ENCODE results near the gene LRRC61.

Gene LRRC61

DNA sequence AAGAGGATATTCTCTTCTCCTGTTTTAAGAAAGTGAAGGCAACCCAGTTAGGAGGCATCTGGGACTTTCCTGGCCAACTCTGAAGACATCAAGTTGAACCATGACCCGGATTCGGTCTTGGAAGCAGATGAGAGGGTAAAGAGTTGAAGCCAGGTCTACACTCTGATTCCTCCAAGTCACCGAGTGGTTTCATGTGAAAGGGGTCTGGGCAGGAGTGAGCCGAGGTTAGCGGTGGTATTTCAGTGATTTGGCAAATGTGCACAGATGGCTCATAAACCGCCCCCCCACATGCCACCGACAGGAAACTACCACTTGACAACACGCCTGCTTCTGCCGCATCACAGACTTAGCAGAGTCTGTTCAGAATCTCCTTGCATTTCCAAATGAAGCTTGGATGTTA, 34.1 kb downstream of the LRRC61 start:
- DNase-seq (ENCODE audit: low spot score), result no peak

DNA sequence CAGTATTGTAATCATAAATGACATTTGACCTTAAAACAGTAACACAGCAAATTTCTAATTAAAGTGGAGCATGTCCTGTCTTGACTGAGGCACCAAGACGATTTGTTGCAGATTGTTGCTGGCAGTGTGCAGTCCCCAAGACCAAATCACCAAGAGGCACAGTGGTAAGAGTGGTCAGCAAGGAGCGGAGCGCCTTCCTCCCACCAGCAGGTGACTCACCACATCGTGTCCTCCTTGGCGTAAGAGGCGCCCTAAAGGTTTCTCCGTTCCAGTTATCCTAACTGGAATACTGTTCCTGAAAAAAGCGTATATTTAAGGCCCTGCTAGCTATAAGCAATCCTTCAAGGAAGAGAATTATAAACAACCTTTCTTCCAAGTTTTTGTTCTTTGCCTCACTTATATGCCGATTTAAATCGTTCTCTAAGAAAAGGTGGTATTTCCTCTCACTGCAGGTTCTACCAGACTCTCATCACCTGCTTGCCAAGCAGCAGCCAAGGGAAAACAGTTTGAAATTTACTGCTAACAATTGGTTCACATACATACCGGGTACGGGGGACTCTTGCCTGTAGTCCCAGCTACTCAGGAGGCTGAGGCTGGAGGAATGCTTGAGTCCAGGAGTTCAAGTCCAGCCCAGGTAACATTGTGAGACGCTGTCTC, 34.7 kb downstream of the LRRC61 start:
- DNase-seq (ENCODE audit: low spot score), result no peak

DNA sequence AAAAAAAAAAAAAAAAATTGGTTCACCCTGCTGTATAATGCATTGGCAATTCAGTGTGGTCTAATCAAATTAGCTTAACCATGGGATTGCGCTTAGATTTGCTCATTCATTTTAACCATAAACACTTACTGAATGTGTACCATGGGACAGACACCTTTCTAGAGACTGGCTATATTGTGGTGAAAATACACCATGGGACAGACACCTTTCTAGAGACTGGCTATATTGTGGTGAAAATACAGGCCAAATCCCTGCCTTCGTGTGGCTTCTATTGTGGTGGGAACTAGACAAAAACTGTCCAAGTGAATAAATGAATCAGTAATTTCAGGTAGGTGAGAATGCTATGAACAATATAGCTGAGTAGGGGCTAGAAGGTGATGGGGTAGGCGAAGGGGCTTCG, 35.3 kb downstream of the LRRC61 start:
- no peak for DNase-seq (ENCODE audit: low spot score)

DNA sequence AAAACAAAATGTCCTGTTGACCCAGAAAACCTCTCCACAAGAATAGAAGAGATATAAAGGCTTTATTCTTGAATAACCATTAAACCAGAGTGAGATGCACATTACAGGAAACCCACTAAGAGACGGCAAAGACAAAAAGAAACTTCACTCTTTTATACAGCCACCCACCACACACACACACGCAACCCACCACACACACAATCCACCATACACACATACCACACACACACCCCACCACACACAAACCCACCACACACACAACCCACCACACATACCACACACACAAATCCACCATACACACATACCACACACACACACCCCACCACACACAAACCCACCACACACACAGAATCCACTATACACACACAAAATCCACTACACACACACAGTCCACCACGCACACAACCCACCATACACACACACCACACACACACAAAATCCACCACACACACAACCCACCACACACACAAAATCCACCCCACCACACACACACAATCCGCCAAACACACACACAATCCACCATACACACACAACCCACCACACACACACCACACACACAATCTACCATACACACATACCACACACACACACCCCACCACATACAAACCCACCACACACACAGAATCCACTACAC, 36.0 kb downstream of the LRRC61 start:
- DNase-seq (ENCODE audit: low spot score), result no peak

DNA sequence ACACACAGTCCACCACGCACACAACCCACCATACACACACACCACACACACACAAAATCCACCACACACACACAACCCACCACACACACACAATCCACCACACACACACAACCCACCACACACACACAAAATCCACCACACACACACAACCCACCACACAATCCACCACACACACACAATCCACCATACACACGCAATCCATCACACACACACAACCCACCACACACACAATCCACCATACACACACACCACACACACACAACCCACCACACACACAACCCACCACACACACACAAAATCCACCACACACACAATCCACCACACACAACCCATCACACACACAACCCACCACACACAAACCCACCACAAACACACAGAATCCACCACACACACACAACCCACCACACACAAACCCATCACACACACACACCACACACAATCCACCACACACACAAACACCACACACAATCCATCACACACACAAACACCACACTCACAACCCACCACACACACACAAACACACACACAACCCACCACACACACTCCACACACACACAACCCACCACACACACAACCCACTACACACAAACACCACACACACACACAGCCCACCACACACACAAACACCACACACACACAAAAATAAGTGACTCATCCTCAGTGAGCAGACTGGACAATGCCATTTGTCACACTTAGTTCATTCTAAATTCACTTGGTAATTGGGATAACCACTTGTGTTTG, 36.6 kb downstream of the LRRC61 start:
- no peak for DNase-seq (ENCODE audit: low spot score)

DNA sequence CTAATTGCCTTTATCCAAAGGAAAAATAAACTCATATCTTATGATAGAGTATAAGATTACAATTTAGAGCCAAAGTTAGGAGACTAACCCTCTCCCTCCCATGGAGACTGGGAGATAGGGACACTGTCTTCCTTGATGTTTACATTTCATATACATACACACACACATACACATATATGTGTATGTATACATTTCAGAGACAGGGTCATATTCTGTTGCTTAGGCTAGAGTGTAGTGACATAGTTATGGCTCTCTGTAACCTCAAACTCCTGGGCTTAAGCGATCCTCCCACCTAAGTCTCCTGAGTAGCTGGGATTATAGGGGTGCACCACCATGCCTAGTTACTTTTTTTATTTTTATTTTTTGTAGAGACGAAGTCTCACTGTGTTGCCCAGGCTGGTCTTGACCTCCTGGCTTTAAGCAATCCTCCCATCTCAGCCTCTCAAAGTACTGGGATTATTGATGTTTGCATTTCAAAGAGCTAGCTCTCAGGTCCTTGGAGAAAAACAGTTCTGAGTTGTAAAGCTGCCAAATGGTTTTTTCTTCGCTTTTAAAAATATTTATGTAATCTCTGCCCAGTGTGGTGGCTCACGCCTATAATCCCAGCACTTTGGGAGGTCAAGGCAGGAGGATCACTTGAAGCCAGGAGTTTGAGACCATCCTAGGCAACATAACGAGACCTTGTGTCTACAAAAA, 37.4 kb downstream of the LRRC61 start:
- DNase-seq (ENCODE audit: low spot score), result no peak

DNA sequence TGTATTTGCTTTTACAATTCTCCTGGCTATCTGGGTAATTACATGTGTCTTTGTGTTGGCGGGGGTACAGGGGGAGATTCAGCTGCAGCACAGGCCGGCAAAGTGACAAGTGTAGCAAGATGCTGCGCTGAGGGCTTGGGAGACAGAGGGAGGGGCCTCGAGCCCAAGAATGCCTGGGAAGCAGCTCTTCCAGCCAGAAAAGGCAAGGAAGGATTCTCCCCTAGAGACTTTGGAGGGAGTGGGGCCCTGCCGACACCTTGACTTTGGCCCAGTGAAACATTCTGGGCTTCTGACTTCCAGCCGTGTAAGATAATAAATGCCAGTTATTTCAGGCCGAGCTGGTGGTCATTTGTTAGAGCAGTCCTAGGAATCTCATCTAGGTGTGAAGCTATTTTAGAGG, 38.2 kb downstream of the LRRC61 start:
- DNase-seq (ENCODE audit: low spot score), result no peak

DNA sequence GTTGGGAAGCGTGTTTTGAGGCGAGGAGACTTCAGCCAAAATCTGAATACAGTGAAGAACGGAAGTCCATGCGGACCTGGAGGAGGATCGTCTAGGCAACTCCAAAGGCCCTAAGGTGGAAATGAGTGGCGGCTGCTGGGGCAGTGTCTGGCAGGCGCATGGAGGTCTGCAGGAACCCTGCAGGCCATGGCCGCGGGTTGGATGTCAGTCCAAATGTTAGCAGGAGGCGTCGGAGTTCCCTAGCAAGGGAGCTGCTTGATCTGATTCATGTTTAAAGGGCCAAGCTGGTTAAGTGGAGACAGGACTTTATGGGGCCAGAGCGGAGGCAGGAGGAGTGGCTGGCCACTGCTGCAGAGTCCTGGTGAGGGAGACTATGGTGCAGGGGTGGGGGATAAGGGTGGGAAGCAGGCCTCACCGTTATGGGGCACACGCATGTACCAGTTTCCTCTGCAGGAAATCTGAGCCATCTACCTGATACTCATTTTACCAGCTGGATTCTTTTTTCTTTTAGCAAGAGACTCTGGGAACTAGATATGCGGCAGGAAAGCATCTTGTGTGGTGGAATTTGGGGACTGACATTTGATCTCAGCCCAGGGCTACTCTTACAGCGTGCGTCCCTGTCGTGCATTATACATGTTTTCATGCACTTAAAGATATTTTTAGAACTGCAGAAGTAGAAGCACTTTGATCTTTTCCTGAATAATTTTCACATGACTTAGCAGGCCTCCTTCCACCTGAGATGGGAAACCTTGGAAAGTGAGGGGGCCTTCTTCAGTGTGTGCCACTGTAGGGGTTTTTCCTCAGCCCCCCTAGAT, 38.9 kb downstream of the LRRC61 start:
- no peak for DNase-seq (ENCODE audit: low spot score)

DNA sequence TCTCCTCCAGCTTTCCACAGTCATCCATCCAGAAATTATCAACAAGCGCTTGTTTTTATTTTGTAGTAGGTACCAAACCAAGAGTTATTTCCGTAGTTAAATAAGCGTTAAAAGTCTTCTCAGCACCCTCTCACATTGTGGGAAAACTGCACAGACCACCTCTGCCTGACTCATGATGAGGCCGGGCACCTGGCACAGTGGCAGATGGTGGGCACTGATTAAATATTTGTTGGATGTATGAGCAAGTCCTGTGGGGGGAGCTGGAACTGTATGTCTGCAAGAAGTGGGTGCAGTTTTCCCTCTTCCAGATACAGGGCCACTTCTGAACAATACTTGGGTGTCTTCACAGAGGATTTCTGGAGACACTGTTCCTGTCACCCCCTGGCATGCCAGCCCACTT, 40.2 kb downstream of the LRRC61 start:
- no peak for DNase-seq (ENCODE audit: low spot score)

DNA sequence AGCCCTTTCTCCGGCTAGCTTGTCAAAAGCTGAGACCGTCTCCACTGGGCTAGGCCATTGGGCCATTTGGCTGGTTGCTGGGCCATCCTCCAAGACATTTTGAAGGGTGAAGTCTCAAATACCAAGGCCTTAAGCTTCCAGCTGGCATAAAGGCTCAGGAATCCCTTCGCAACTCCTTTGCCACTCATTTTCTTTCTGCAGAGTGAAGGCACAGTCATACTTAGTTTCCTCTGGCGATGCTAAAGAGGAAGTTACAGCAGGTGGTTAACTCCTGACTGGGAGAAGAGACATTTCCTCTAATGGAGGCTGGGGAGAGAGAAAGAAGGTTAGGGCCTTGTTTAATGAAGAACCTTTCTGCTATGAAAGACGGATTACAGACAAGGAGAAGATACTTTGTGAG, 40.7 kb downstream of the LRRC61 start:
- no peak for DNase-seq (ENCODE audit: low spot score)

DNA sequence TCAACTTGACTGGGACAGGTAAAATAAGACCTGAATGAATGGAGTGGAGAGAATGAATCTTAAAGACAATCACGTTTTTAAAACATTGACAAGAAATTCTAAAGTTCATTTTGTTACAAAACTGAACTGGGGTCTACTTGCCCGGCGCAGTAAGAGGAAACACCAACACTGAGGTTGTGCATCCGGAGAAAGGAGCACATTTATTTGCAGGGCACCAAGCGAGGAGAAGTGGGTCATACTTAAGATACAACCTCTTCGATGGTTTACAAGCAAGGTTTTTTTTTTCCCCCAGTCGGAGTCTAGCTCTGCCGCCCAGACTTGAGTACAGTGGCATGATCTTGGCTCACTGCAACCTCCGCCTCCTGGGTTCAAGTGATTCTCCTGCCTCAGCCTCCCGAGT, 42.0 kb downstream of the LRRC61 start:
- DNase-seq (ENCODE audit: low spot score), result no peak

DNA sequence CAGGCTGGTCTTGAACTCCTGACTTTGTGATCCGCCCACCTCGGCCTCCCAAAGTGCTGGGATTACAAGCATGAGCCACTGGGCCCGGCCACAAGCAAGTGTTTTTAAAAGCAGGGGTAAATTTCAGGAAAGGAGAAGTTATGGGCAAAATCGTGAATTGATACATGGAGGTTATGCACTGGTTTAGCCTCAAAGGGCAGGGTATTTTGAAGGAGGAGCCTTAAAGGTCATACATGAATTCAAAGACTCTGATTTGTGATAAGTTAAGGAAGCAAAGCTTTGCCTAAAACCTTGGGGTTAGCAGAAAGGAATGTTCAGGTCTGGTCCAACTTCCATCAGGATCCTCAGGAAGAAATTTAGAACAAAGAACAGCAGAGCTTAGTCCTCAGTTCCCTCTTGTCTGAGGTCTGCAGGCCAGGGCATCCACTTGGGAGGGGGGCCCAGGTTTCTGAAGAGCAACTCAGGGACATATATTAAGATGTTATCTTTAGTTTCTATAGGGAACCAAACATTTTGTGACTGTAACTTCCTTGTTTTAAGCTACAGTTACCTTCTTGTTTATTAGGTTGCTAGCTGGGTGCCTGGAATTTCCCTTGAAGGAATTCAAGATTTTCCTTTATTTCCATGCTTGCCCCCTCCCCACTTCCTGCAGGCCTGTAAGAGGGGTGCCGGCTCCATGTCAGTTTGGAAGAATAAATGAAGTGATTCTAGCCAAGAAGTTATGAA, 42.7 kb downstream of the LRRC61 start:
- DNase-seq (ENCODE audit: low spot score), result no peak

DNA sequence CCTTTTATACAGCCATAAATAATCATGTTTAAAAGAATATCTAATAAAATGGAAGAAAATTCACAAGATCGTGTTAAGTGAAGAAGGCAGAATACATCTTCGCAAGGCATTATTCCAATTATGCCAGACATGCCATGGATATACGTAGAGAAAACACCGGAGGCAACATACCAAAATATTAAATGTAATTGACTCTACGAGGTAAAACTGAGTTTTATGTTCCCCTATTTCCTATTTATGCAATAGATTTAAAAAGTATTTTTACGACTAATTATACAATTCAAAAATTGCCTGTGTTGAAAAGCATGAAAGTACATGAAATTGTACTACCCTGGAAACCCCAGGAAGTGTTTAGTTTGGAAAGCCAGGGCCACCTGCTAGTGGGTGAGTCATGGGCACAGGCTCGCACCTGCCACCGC, 44.5 kb downstream of the LRRC61 start:
- DNase-seq (ENCODE audit: low spot score), result no peak

DNA sequence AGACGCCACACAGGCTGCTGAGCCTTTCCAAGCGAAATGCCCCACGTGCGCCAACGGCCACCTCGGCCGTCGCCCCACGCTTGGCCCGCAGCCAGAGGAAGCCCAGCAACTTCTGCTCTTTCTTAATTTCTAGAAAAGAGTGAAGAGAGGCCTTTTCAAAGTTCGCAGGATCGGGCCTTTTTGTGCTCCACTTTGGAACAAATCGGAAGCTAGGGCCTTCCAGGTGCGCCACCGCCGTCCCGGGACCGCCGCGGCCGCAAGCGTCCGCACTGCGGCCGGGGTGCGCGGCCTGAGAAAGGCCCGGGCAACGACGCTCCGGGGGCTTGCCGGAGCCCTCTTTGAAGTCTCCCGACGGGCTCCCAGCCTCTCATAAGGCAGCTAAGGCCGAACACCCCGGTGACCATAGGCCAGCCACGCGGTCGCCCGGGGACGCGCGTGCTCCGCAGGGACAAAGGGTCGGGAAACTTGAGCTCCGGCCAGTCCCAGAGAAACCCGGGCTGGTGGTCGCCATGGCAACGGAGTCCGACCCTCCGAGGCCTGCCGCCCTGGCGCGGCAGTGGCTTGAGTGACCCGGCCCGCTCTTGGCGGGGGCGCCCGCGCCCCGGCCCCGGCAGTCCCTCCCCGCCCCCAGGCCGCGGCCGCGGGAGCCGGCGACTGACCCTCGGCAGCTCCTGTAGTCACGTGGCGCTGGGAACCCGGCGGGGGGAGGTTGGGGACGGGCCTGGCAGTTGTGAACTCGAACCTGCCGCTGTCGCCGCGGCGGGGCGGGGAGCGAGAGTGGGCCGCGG, 45.1 kb downstream of the LRRC61 start, which contains the start of gene REPIN1:
Gene REPIN1, plus strand, starts transcription at position 727 of the 788 bp plus-strand sequence. CDS start 890 bp downstream, outside the sequence.
- peak; percentile 88 for DNase-seq (ENCODE audit: low spot score)

DNA sequence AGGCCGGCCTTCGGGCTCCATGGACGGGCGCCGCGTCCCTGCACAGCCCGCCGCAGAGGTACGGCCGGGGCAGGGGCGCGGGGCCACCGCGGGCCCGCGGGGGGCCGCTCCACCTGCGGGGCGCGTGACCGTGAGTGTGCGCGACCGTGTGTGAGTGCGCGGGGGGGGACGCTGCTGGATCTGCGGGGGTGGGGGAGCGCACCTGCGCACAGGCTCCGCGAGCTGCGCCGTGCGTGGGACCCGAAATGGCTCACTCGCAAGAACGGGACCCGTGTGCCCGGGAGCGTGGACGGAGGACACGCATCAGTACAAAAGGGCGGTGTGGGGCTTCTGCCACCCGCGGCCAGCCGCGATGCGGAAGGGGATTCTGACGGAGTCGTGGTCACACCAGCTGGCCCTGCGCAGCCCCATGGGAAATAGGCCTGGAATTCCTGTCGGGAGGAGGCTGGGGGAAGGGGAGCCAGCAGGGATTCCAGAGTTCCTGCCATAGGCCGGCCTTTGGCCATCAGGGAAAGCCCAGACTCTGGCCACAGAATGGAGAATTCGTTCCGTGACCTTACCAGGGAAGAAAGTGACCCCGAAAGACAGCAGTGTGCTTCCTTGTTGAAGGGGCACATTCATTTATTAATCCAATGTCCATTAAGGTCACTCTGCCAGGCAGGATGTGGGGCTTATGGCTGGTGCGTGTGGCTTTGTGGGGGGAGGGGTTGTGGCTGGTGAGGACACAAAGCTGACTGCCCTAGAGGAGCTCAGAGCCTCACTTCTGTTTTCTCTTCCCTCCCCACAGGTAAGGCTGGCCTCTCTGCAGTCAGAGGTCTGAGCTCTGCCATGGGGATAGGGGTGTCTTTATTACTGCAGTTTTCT, 46.0 kb downstream of the LRRC61 start:
- DNase-seq (ENCODE audit: low spot score), result peak; percentile 78

DNA sequence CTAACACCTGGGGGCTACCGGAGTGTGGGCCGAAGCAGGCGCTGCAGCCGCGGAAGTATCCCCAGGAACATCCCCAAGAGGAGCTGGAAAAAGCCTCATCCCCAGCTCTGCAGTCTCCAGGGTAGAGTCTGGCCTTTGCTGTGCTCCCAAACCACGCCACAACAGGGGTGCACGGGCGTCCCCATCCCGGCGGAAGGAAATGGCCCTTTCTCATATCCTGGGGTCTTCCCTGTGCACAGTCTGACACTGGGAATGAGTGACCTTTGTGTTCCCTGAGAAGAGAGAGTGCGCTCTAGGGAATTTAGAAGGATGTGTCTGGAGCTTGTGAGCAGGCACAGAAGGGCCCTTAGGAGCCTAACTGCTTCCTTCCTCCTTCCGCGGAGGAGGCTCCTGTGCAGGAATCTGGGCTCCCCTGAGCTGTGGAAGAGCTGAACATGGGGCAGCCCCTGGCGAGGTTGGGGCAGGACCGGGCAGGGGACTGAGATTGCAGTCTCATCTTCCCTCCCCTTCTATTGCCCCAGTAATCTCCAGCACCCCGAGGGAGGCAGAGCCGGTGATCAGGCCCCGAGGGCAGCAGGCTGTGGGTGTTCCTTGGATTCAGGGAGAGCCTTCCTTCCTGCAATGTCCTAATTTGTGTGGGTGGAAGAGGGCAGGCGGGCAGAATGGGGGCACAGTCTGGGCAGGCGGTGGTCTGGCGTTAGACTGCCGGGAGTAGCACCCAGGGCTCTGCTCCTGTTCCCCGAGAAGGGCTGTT, 46.8 kb downstream of the LRRC61 start:
- DNase-seq (ENCODE audit: low spot score), result no peak

DNA sequence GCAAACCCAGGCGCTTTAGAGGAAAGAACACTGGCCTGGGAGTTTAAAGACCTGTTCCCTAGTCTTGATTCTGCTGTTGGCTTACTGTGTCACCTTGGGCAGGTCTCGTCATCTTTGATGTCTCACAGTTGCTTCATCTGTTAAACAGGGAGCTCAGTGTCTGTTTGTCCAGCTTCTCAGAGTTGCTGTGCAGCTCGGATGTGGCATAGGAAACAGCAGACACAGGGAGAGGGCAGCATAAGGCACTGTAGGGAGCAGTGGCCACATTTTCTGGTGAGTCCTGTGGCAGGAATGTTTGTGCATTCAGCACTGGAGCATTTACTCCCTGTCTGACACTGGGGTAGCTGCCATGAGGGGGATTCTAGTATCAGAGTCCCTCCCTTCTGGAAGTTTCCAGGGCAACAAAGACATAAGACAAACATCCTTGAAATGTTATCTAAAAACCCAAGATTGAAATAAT, 47.5 kb downstream of the LRRC61 start:
- peak; percentile 66 for DNase-seq (ENCODE audit: low spot score)

Measured in AG08395 (cell line).